H1 (cell line): ENCODE data around the gene PRKD1. TPM values are rescaled to one million over a fixed set of nuclear protein-coding genes. Genes with fewer than 3 reads are reported as not detected.

Source experiments
- EP300 ChIP-seq, 2 experiments: IDR thresholded peaks; 1 replicate in 1 of 2; 2 replicates in 1 of 2; pipeline ENCODE4 v1.6.1; 2011 to 2012; ENCODE audit warnings: low read depth in 2 of 2, low read length in 2 of 2, mild to moderate bottlenecking in 2 of 2, borderline replicate concordance in 1 of 2, inconsistent platforms in 1 of 2, moderate library complexity in 1 of 2
- SP1 ChIP-seq: IDR thresholded peaks from 2 replicates; pipeline ENCODE4 v1.6.1; 2011; ENCODE audit warnings: low read depth, low read length
- polyA plus RNA-seq, 7 experiments: library from polyadenylated mRNA; depleted of rRNA in 3 of 7; stranded (reverse) in 5 of 7; unstranded in 2 of 7; fragments of >200 nt in 5 of 7; fragments of 200-250 nt in 2 of 7; gene quantifications; 1 replicate in 5 of 7; 2 replicates in 1 of 7; 4 replicates in 1 of 7; pipeline versions ENCODE4 v1.2.1 to v1.2.3, GENCODE V29; 2011 to 2013; ENCODE audit warnings: missing spikeins in 2 of 7, mixed read lengths in 2 of 7
- total RNA-seq: library from RNA; stranded (reverse); fragmentation: NEBNext Ultra II Directional; extraction: Animal tissue kit (Norgen Biotek cat#: 25700); gene quantifications from 2 replicates; pipeline ENCODE4 v1.2.1, GENCODE V29; 2021

The PRKD1 gene
- total and polyA plus RNA-seq, 2 of the 8 experiments (the other 6 are each of a cell fraction or from before 2014, with no cell fraction given) = 3.6 to 6.8 TPM

DNA sequence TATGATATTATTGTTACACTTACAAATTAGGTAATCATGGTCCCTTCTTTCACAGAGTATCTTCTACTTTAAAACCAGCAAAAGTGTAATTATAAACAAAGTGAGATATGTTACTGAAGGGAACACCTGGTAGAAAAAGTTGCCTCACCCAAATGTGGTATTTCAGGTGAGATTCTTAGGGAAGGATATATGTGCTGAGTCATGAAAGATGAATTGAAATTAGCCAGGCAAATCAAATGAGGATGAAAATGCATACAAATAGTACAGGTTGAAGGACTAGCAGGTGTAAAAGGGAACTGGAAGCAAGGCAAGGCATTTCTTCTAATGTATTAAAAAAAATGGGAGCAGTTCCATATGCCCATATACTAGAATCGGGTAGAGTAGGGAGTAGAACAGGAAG is 220.9 kb downstream of the PRKD1 start (continued):
- TF ChIP-seq SP1 (no peak), EP300 (IDR thresholded peaks at IDR 0.05; ENCODE audit: borderline replicate concordance in 1 of 2, low read depth in 2 of 2, low read length in 2 of 2) (no peak)
